Skeletal muscle satellite cell (primary cell): ENCODE data around the gene TIGD2.

Source experiments
- H3K27me3 ChIP-seq: 2 replicates; pipeline ENCODE4 v1.7.0; 2013; ENCODE audit warnings: low read length; ENCODE audit not compliant: control insufficient read depth, insufficient read depth
- H3K36me3 ChIP-seq: 2 replicates; pipeline ENCODE4 v1.7.0; 2013; ENCODE audit warnings: mild to moderate bottlenecking, control low read depth, low read length; ENCODE audit not compliant: insufficient read depth
- H3K4me1 ChIP-seq: 2 replicates; pipeline ENCODE4 v1.7.0; 2013; ENCODE audit warnings: low read length; ENCODE audit not compliant: control insufficient read depth, insufficient read depth
- H3K4me2 ChIP-seq: 2 replicates; pipeline ENCODE4 v1.7.0; 2013; ENCODE audit warnings: mild to moderate bottlenecking, low read length
- H3K4me3 ChIP-seq: 2 replicates; pipeline ENCODE4 v1.7.0; 2013; ENCODE audit warnings: low read length
- H3K9ac ChIP-seq: 2 replicates; pipeline ENCODE4 v1.7.0; 2013; ENCODE audit warnings: mild to moderate bottlenecking, low read depth, low read length, moderate library complexity
- H3K9me3 ChIP-seq: replicated peaks from 2 replicates; pipeline ENCODE4 v1.7.0; 2013; ENCODE audit warnings: mild to moderate bottlenecking, control low read depth, low read length

The TIGD2 gene

GRCh38 chr4:89101256-89102161 is 9.8 kb upstream of the TIGD2 start:
- H3K9ac ChIP-seq, result no peak overlapping the region
- H3K9me3 ChIP-seq, result no peaks in the 10 kb centered on the region
- peaks cover 30% of the 10 kb centered on the region for H3K27me3 ChIP-seq
- H3K36me3 ChIP-seq, result no peaks in the 10 kb centered on the region
- no peak overlapping the region for H3K4me3 ChIP-seq
- H3K4me1 ChIP-seq, result no peaks in the 10 kb centered on the region
- H3K4me2 ChIP-seq, result no peak overlapping the region

GRCh38 chr4:89105726-89106125 is 5.6 kb upstream of the TIGD2 start:
- Histone ChIP-seq H3K36me3 (no peaks in the 10 kb centered on the region), H3K4me3 (no peak overlapping the region), H3K4me1 (peaks cover 4% of the 10 kb centered on the region), H3K4me2 (no peak overlapping the region), H3K27me3 (peaks cover 50% of the 10 kb centered on the region), H3K9ac (no peak overlapping the region), H3K9me3 (no peaks in the 10 kb centered on the region)

GRCh38 chr4:89108091-89108490 is 3.2 kb upstream of the TIGD2 start:
- no peaks in the 10 kb centered on the region for H3K36me3 ChIP-seq
- H3K9ac ChIP-seq, result no peak overlapping the region
- H3K4me3 ChIP-seq, result no peak overlapping the region
- H3K4me1 ChIP-seq, result peaks cover 15% of the 10 kb centered on the region
- H3K27me3 ChIP-seq, result peaks cover 49% of the 10 kb centered on the region
- no peaks in the 10 kb centered on the region for H3K9me3 ChIP-seq
- H3K4me2 ChIP-seq, result no peak overlapping the region

- no peaks in the 10 kb centered on the region for H3K36me3 ChIP-seq
- H3K9me3 ChIP-seq, result no peaks in the 10 kb centered on the region
- peaks cover 15% of the 10 kb centered on the region for H3K4me1 ChIP-seq
- H3K27me3 ChIP-seq, result peaks cover 35% of the 10 kb centered on the region
- H3K4me3 ChIP-seq, result peak overlapping the region; percentile 91
- peak overlapping the region; percentile 93 for H3K4me2 ChIP-seq
- no peak overlapping the region for H3K9ac ChIP-seq
These were observed 1.3 kb upstream of the TIGD2 start for GRCh38 chr4:89109841-89110540.

- Histone ChIP-seq H3K4me1 (peaks cover 15% of the 10 kb centered on the region), H3K36me3 (no peaks in the 10 kb centered on the region), H3K4me3 (peak overlapping the region; percentile 91), H3K27me3 (peaks cover 32% of the 10 kb centered on the region), H3K4me2 (peak overlapping the region; percentile 93), H3K9me3 (no peaks in the 10 kb centered on the region), H3K9ac (peak overlapping the region; percentile 64)
These were observed 770 bp upstream of the TIGD2 start for GRCh38 chr4:89110541-89110985.

- H3K9me3 ChIP-seq, result no peaks in the 10 kb centered on the region
- peak overlapping the region; percentile 87 for H3K9ac ChIP-seq
- peak overlapping the region; percentile 91 for H3K4me3 ChIP-seq
- H3K27me3 ChIP-seq, result peaks cover 30% of the 10 kb centered on the region
- H3K4me2 ChIP-seq, result peak overlapping the region; percentile 93
- no peaks in the 10 kb centered on the region for H3K36me3 ChIP-seq
- peaks cover 15% of the 10 kb centered on the region for H3K4me1 ChIP-seq
These were observed 665 bp downstream of the TIGD2 start for GRCh38 chr4:89111833-89112563.

GRCh38 chr4:89113415-89113814 is 2.1 kb downstream of the TIGD2 start:
- no peak overlapping the region for H3K4me3 ChIP-seq
- peaks cover 22% of the 10 kb centered on the region for H3K27me3 ChIP-seq
- H3K4me1 ChIP-seq, result peaks cover 15% of the 10 kb centered on the region
- no peaks in the 10 kb centered on the region for H3K36me3 ChIP-seq
- H3K9me3 ChIP-seq, result no peaks in the 10 kb centered on the region
- no peak overlapping the region for H3K9ac ChIP-seq
- no peak overlapping the region for H3K4me2 ChIP-seq

- peaks cover 18% of the 10 kb centered on the region for H3K27me3 ChIP-seq
- H3K4me2 ChIP-seq, result no peak overlapping the region
- no peak overlapping the region for H3K4me3 ChIP-seq
- H3K9me3 ChIP-seq, result no peaks in the 10 kb centered on the region
- H3K4me1 ChIP-seq, result peaks cover 15% of the 10 kb centered on the region
- H3K9ac ChIP-seq, result no peak overlapping the region
- H3K36me3 ChIP-seq, result no peaks in the 10 kb centered on the region
These were observed 2.8 kb downstream of the TIGD2 start for GRCh38 chr4:89114100-89114499.

GRCh38 chr4:89117115-89117514 is 5.8 kb downstream of the TIGD2 start:
- no peaks in the 10 kb centered on the region for H3K9me3 ChIP-seq
- no peak overlapping the region for H3K9ac ChIP-seq
- H3K36me3 ChIP-seq, result no peaks in the 10 kb centered on the region
- no peak overlapping the region for H3K4me3 ChIP-seq
- no peaks in the 10 kb centered on the region for H3K27me3 ChIP-seq
- H3K4me2 ChIP-seq, result no peak overlapping the region
- peaks cover 13% of the 10 kb centered on the region for H3K4me1 ChIP-seq

GRCh38 chr4:89119166-89119565 is 7.8 kb downstream of the TIGD2 start:
- no peaks in the 10 kb centered on the region for H3K36me3 ChIP-seq
- no peak overlapping the region for H3K9ac ChIP-seq
- H3K27me3 ChIP-seq, result no peaks in the 10 kb centered on the region
- H3K4me2 ChIP-seq, result no peak overlapping the region
- no peaks in the 10 kb centered on the region for H3K9me3 ChIP-seq
- no peak overlapping the region for H3K4me3 ChIP-seq
- peaks cover 8% of the 10 kb centered on the region for H3K4me1 ChIP-seq

- H3K9ac ChIP-seq, result no peak overlapping the region
- H3K4me3 ChIP-seq, result no peak overlapping the region
- no peaks in the 10 kb centered on the region for H3K36me3 ChIP-seq
- H3K4me2 ChIP-seq, result no peak overlapping the region
- no peaks in the 10 kb centered on the region for H3K9me3 ChIP-seq
- H3K27me3 ChIP-seq, result no peaks in the 10 kb centered on the region
- H3K4me1 ChIP-seq, result peaks cover 8% of the 10 kb centered on the region
These were observed 8.5 kb downstream of the TIGD2 start for GRCh38 chr4:89119836-89120235.
